BLaER1 treated with 17β-estradiol and CSF1 and Interleukin-3, amounts not matched to agents 10 nM and 100 nM (cell line): ENCODE results near the gene TECPR2.

ENCODE experiments used
- H3K27ac ChIP-seq, 11 experiments: shearing (Covaris generic); formaldehyde crosslinking; 2 replicates each; pipeline ENCODE4 v1.8.1; 2022
- H3K27me3 ChIP-seq, 11 experiments: shearing (Covaris generic); formaldehyde crosslinking; 2 replicates each; pipeline ENCODE4 v1.8.1; 2022
- H3K36me3 ChIP-seq, 11 experiments: shearing (Covaris generic); formaldehyde crosslinking; 2 replicates each; pipeline ENCODE4 v1.8.1; 2022
- H3K4me1 ChIP-seq, 10 experiments: shearing (Covaris generic); formaldehyde crosslinking; 2 replicates each; pipeline ENCODE4 v1.8.1; 2022
- H3K4me2 ChIP-seq, 11 experiments: shearing (Covaris generic); formaldehyde crosslinking; 2 replicates each; pipeline ENCODE4 v1.8.1; 2022
- H3K4me3 ChIP-seq, 10 experiments: shearing (Covaris generic); formaldehyde crosslinking; 2 replicates each; pipeline ENCODE4 v1.8.1; 2022
- H3K9ac ChIP-seq, 11 experiments: shearing (Covaris generic); formaldehyde crosslinking; 2 replicates each; pipeline ENCODE4 v1.8.1; 2022
- H3K9me3 ChIP-seq, 11 experiments: shearing (Covaris generic); formaldehyde crosslinking; replicated peaks in 1 of 11; 2 replicates each; pipeline ENCODE4 v1.8.1; 2022
- H4K20me1 ChIP-seq, 11 experiments: shearing (Covaris generic); formaldehyde crosslinking; 2 replicates each; pipeline ENCODE4 v1.8.1; 2022
- Cebpa-rat ChIP-seq, 11 experiments: shearing (Covaris generic); IDR thresholded peaks; 2 replicates each; pipeline ENCODE4 v1.8.1; 2022

The TECPR2 gene

GRCh38 chr14:102493096-102493495 is 130.4 kb downstream of the TECPR2 start:
- Histone ChIP-seq H3K27ac (no peak overlapping the region), H4K20me1 (peaks cover 0 to 8% (median 0%) of the 10 kb centered on the region in 11 experiments; a peak in 4 of 22 replicates)

GRCh38 chr14:102493585-102493984 is 130.8 kb downstream of the TECPR2 start:
- TF ChIP-seq Cebpa-rat (IDR thresholded peaks at IDR 0.05) = no peak
- H3K27ac ChIP-seq = no peak overlapping the region
- H3K4me2 ChIP-seq = no peak overlapping the region
- H3K36me3 ChIP-seq = peaks cover 0 to 19% (median 7%) of the 10 kb centered on the region in 11 experiments; a peak in 12 of 22 replicates
- no peaks in the 10 kb centered on the region for H3K4me1 ChIP-seq
- H3K27me3 ChIP-seq = no peaks in the 10 kb centered on the region
- H4K20me1 ChIP-seq = peaks cover 0 to 8% (median 0%) of the 10 kb centered on the region in 11 experiments; a peak in 4 of 22 replicates
- H3K4me3 ChIP-seq = no peak overlapping the region
- H3K9me3 ChIP-seq = no peaks in the 10 kb centered on the region
- H3K9ac ChIP-seq = no peak overlapping the region

More at GRCh38 chr14:102493096-102493495, 130.4 kb downstream of the TECPR2 start:
- H3K9ac ChIP-seq = no peak overlapping the region
- H3K4me2 ChIP-seq = no peak overlapping the region
- H3K4me1 ChIP-seq = no peaks in the 10 kb centered on the region
- H3K4me3 ChIP-seq = no peak overlapping the region
- peaks cover 0 to 14% (median 2%) of the 10 kb centered on the region in 11 experiments; a peak in 9 of 22 replicates for H3K36me3 ChIP-seq
- TF ChIP-seq Cebpa-rat (IDR thresholded peaks at IDR 0.05) = no peak
- no peaks in the 10 kb centered on the region for H3K27me3 ChIP-seq
- no peaks in the 10 kb centered on the region for H3K9me3 ChIP-seq

- Histone ChIP-seq H3K27me3 (no peaks in the 10 kb centered on the region), H3K9ac (no peak overlapping the region), H3K4me1 (peaks cover 7 to 16% (median 10%) of the 10 kb centered on the region in 10 experiments; a peak in 15 of 20 replicates), H3K4me2 (no peak overlapping the region), H3K27ac (no peak overlapping the region), H3K4me3 (no peak overlapping the region), H3K9me3 (no peaks in the 10 kb centered on the region), H3K36me3 (peaks cover 0 to 26% (median 8%) of the 10 kb centered on the region in 11 experiments; a peak in 12 of 22 replicates), H4K20me1 (peaks cover 0 to 8% (median 0%) of the 10 kb centered on the region in 11 experiments; a peak in 4 of 22 replicates)
- no peak for TF ChIP-seq Cebpa-rat (IDR thresholded peaks at IDR 0.05)
Measured at GRCh38 chr14:102495491-102496330, 133.0 kb downstream of the TECPR2 start.

GRCh38 chr14:102496331-102496691 is 133.6 kb downstream of the TECPR2 start:
- Histone ChIP-seq H4K20me1 (peaks cover 0 to 8% (median 0%) of the 10 kb centered on the region in 11 experiments; a peak in 4 of 22 replicates), H3K36me3 (peaks cover 0 to 29% (median 8%) of the 10 kb centered on the region in 11 experiments; a peak in 12 of 22 replicates), H3K27ac (no peak overlapping the region), H3K4me1 (peaks cover 7 to 22% (median 13%) of the 10 kb centered on the region in 10 experiments; a peak in 15 of 20 replicates), H3K4me2 (no peak overlapping the region), H3K4me3 (no peak overlapping the region), H3K9me3 (no peaks in the 10 kb centered on the region), H3K27me3 (no peaks in the 10 kb centered on the region), H3K9ac (no peak overlapping the region)
- TF ChIP-seq Cebpa-rat (IDR thresholded peaks at IDR 0.05) = no peak

- Histone ChIP-seq H3K4me2 (no peak overlapping the region), H3K4me1 (peaks cover 7 to 28% (median 13%) of the 10 kb centered on the region in 10 experiments; a peak in 15 of 20 replicates), H3K27me3 (no peaks in the 10 kb centered on the region), H3K4me3 (no peak overlapping the region), H3K27ac (no peak overlapping the region), H4K20me1 (peaks cover 0 to 8% (median 0%) of the 10 kb centered on the region in 11 experiments; a peak in 4 of 22 replicates), H3K9ac (no peak overlapping the region), H3K9me3 (no peaks in the 10 kb centered on the region), H3K36me3 (peaks cover 0 to 29% (median 8%) of the 10 kb centered on the region in 11 experiments; a peak in 12 of 22 replicates)
- TF ChIP-seq Cebpa-rat (IDR thresholded peaks at IDR 0.05) = no peak
Measured at GRCh38 chr14:102496958-102497744, 134.4 kb downstream of the TECPR2 start.

- Histone ChIP-seq H4K20me1 (peaks cover 0 to 8% (median 0%) of the 10 kb centered on the region in 11 experiments; a peak in 4 of 22 replicates), H3K27ac (no peak overlapping the region), H3K9me3 (no peaks in the 10 kb centered on the region), H3K9ac (no peak overlapping the region), H3K36me3 (peaks cover 0 to 29% (median 8%) of the 10 kb centered on the region in 11 experiments; a peak in 12 of 22 replicates), H3K4me1 (peaks cover 7 to 28% (median 13%) of the 10 kb centered on the region in 10 experiments; a peak in 15 of 20 replicates), H3K4me3 (no peak overlapping the region), H3K27me3 (no peaks in the 10 kb centered on the region), H3K4me2 (no peak overlapping the region)
- TF ChIP-seq Cebpa-rat (IDR thresholded peaks at IDR 0.05) = no peak
Measured at GRCh38 chr14:102497998-102498677, 135.4 kb downstream of the TECPR2 start.

- H4K20me1 ChIP-seq = peaks cover 0 to 5% (median 0%) of the 10 kb centered on the region in 11 experiments; a peak in 4 of 22 replicates
- no peak for TF ChIP-seq Cebpa-rat (IDR thresholded peaks at IDR 0.05)
- peaks cover 7 to 32% (median 15%) of the 10 kb centered on the region in 10 experiments; a peak in 15 of 20 replicates for H3K4me1 ChIP-seq
- H3K36me3 ChIP-seq = peaks cover 0 to 29% (median 8%) of the 10 kb centered on the region in 11 experiments; a peak in 12 of 22 replicates
- H3K27me3 ChIP-seq = no peaks in the 10 kb centered on the region
- H3K4me3 ChIP-seq = no peak overlapping the region
- H3K4me2 ChIP-seq = no peak overlapping the region
- no peak overlapping the region for H3K27ac ChIP-seq
- no peaks in the 10 kb centered on the region for H3K9me3 ChIP-seq
- H3K9ac ChIP-seq = no peak overlapping the region
Measured at GRCh38 chr14:102498678-102499265, 136.0 kb downstream of the TECPR2 start.
